ENCODE measurements around the gene ROR2.
A peak's percentile ranks its signal among the peaks of the same experiment; 100 is the strongest.

The ROR2 gene

DNA sequence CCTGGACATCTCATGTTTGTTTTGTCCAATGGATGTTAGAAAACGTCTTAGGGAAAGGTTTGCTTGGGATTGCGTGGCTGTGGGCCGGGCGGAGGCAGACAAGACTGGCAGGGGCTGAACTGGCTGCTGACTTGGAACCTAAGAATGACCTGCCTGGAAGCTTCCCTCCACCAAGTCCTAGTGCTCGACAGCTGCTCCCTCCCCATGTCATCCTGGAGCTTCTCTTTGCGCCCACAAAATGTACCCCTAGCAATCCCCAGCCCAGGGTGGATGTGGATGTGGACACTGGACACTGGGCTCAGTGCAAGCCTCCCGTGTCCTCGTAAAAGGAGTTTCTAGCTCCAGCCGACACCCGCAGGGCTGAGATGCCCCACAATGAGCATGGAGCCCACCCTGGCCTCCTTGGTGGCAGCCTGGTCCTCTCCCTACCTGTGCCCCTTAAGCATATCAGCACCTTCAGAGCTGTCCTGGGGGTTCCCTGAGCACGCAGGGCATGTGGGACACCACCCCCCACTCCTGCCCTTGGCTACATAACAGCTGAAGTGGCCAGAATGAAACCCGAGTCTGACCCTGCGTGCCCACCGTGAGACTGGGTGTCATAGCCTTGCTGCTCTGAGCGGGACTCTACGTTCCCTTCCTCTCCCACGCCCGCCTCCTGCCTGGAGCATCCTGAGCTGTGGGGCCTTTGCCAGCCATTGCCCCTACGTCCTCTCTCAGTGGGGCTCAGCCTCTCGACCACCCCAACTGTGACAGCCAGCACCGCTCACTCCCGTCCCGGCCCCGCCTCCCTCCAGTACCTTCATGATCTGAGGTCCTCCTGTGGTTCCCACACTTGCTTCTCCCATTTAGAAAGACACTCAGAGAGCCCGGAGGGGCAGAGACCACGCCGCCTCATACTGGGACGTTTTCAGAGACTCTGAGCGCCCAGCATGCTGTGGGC lies 180.8 kb downstream of the ROR2 start:
- no peak for DNase-seq (ENCODE audit: low read depth)
- no peak overlapping the region for H3K4me3 ChIP-seq (ENCODE audit: low read depth, low read length)

DNA sequence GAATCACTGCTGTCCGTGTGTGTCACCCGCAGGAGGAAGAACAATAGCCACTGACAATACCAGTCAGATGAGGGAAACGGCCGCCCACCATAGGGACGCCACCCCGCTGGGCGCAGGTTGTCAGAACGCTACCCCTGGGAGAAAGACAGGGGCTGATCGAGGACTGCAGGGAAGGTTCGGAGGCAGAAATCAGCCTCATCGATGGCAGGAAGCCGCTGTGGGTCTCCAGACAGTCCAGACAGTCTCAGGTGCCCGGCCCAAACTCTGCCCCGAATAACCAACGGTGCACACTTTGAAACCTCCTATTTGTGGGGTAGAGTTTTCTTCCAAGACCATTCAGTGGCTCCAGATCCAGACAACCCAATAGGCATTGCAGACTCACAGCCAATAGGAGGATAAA lies 181.5 kb downstream of the ROR2 start:
- H3K4me3 ChIP-seq (ENCODE audit: low read depth, low read length): no peak overlapping the region
- DNase-seq (ENCODE audit: low read depth): no peak

DNA sequence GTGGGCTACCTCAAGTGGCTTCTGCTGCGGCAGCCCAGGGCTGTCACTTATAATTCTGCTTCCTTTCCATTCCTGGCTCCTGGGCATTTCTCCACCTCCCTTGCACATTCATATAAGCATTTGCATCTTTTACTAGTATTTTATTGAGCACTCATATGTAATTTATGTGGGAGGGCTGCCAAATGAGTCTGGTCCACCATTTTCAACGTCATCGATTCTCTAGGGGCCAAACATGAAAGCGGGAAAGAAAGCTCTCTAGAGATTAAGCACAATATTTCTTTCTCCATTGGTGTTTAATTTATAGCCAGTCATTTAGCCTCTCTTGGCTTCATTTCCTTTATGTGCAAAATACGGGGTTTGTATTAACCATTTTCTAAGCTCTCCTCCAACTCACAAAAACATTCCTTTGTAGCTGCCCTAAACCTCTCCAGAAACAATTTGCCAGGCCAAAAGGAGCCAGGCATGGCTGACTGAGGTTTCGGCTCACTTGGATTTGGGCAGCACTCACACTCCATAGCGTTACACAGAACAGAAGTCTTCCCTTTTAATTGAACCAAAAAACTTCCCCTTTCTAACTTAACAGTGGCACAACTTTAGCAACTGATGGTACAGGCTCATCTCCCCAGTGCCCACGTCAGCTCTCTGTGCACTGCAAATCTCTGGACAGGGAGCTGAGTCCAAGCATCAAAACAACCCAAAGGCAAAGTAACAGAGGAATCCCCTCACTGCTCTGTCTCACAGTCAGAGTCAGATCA lies 183.5 kb downstream of the ROR2 start:
- no peak for DNase-seq (ENCODE audit: low read depth)
- H3K4me3 ChIP-seq (ENCODE audit: low read depth, low read length): no peak overlapping the region

DNA sequence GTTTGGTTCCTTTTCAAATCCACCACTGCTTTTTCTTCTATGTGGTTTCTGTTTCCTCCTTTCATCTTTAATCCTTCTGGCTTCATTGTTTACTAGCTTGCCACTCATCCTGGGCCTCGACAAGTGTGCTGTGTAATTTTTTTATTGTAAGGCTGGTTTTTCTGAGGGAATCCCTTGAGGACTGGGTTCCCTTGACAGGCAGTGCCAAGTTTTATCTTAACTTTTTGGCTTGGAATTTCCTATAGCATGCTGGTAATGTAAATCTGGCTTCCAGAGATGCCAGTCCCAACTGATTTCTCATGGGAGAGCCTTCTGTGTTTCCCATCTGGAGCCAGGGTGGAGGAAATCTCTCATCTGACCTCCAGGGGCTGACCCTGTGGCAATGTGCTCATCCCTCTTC lies 184.7 kb downstream of the ROR2 start:
- no peak for DNase-seq (ENCODE audit: low read depth)
- H3K4me3 ChIP-seq (ENCODE audit: low read depth, low read length): no peak overlapping the region

DNA sequence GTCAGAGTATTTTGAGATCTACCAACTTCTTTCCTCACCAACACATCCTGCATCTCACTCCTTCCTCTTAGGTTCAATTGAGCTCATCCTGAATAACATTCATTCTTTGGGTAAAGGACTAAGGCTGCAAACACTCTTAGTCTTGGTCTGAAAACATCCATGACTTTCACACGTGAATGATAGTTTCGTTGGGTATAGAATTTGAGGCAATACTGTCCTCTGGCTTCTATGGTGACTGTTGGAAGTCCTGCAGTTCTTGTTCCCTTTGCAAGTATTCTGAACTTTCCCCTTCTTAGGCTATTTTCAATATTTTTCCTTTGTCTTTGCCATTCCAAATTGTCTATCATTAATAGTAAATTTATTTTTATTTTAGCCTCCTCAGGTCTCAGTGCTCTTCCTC lies 185.4 kb downstream of the ROR2 start:
- H3K4me3 ChIP-seq (ENCODE audit: low read depth, low read length): no peak overlapping the region
- DNase-seq (ENCODE audit: low read depth): no peak

DNA sequence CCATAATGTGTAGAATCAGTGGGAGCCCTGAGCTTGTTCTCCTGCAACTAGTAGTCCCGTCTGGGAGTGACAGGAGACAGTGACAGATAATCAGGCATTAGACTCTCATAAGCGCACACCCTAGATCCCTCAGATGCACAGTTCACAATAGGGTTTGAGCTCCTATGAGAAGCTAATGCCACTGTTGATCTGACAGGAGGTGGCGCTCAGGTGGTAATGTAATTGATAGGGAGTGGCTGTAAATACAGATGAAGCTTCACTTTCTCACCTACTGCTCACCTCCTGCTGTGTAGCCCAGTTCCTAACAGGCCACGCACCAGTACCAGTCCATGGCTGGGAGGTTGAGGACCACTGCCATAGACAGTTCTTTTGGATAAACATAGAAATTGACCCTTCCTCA lies 188.7 kb downstream of the ROR2 start:
- no peak overlapping the region for H3K4me3 ChIP-seq (ENCODE audit: low read depth, low read length)
- no peak for DNase-seq (ENCODE audit: low read depth)

DNA sequence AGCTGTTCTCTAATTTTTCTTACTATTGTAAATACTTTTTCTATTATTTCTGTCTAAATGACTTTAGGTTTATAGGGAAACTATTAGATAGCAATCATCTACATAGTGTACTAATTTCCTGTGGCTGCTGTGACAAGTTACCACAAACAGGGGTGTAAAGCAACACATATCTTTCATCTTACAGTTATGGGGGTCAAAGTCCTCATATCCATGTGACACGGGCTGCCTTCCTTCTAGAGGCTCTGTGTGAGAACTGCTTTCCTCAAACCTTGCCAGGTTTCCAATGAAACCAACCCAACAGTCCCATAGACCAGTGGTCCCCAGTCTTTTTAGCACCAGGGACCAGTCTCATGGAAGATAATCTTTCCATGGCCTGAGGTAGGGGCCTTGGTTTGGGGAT lies 189.1 kb downstream of the ROR2 start:
- no peak overlapping the region for H3K4me3 ChIP-seq (ENCODE audit: low read depth, low read length)
- no peak for DNase-seq (ENCODE audit: low read depth)

DNA sequence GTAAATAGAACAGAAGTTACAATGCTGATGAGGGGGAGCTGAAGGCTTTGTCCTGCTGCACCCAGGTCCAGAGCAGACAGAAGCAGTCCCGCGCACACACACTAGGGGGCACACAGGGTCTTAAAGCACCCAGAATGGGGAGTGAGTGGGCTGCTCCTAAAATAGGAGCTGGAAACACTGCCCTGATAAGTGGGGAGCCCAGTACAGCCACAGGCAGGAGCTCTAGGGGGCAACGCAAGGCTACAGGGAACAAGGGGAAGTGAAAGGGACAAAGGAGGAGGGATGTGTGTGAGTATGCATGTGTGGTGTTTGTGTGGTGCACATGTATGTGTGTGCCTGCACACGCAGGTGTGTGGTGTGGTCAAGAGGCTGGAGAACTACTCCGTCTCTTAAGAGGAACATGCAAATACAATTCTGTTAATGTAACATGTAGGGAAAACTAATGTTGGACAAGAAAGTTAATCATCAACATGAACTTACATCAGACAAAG lies 191.5 kb downstream of the ROR2 start:
- no peak for DNase-seq (ENCODE audit: low read depth)
- H3K4me3 ChIP-seq (ENCODE audit: low read depth, low read length): no peak overlapping the region

DNA sequence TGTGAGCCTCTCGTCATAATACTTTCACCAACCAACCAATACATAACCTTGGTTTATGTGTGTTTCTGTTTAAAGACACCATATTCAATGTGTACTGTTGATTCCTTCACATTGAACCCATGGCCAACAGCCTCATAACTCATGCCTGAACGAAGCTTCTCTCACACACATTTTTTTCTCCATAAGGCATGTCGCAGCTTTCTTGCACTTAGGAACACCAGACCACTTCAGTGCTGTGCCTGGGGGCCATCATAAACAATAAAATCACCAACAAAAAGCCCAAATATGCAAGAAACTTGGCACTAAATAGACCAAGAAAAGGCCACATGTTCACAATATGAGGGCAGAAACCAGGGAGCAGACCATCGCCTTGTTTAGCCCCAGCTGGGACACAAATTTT lies 192.2 kb downstream of the ROR2 start:
- DNase-seq (ENCODE audit: low read depth): no peak
- H3K4me3 ChIP-seq (ENCODE audit: low read depth, low read length): no peak overlapping the region

DNA sequence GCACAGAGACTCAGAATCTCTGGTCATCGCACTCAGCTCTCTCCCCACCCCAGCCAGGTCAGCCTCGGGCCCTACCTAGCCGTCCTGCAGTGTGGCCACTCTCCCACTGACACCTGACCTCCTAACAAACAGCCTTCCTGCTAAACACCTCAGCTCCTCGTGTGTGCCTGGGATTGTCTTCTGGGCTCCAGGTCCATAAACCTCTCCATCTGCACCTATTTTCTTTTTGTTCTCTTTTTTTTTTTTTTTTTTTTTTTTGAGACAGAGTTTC lies 193.6 kb downstream of the ROR2 start:
- no peak for DNase-seq (ENCODE audit: low read depth)
- no peak overlapping the region for H3K4me3 ChIP-seq (ENCODE audit: low read depth, low read length)

DNA sequence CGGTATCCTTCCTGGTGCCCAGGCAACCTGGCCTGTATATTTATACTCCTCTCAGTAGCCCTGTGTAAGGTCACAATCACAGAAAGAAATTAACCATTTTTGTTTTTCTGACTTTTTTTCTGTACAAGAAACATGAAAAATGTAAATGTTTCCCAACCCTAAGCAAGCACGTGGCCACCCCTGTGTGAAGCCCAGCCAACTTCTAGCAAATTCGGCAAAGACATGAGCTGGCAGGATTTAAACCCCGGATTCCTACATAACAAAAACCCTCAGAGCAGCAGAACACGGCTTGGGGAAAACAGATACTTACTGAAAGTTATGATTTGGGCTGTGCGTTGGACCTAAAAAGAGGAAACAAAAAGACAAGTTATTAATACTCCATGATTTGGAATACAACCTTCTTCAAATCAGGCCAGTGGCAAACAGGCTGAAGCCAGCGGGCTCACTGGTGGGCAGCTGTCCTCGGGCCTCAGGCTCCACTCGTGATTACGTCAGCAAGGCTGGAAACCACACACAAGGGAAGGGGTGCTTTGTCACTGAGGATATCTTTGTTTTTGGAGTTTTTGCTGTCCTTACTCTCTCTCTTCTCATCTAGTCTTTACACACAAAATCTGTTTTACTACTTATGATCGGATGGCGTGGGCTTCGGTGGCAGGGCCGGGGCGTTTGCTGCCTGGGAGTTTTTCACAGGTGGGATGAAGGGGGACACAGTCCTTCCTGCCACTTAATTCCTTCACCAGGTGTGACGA lies 194.1 kb downstream of the ROR2 start:
- H3K4me3 ChIP-seq (ENCODE audit: low read depth, low read length): no peak overlapping the region
- DNase-seq (ENCODE audit: low read depth): no peak

DNA sequence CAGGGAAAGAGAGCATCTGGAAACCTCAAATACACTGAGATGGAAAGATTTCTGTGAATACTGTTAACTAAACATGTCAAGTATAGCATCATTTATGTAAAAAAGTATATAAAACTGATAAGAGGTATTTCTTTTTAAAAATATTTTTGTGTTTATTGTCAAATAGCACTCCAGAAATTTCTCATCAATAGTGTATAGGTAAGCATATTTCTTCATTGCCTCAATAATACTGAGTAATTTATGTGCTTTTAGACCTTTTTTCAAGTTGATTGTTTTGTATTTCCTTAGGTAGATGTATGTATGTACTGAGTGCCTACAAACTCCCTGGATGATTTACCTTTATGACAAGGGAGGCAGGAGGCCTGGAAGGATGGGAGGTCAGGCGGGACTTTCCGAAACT lies 196.3 kb downstream of the ROR2 start:
- no peak overlapping the region for H3K4me3 ChIP-seq (ENCODE audit: low read depth, low read length)
- no peak for DNase-seq (ENCODE audit: low read depth)

DNA sequence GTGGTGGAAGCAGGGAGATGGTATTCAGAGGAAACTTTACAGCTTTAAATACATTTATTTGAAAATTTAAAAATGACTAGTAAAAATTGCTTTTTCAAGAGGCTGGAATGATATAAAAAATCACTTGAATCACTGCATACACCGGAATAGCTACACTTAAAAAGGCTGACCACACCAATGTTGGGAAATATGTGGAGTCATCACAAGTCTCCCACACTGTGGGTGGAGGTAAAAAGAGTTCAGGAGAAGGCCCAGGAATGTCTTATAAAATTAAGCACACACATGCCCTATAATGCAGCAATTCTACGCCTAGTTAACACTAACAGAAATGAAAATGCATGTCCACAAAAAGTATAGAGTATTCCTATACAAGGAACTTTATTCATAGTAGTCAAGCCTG lies 198.1 kb downstream of the ROR2 start:
- H3K4me3 ChIP-seq (ENCODE audit: low read depth, low read length): no peak overlapping the region
- no peak for DNase-seq (ENCODE audit: low read depth)

DNA sequence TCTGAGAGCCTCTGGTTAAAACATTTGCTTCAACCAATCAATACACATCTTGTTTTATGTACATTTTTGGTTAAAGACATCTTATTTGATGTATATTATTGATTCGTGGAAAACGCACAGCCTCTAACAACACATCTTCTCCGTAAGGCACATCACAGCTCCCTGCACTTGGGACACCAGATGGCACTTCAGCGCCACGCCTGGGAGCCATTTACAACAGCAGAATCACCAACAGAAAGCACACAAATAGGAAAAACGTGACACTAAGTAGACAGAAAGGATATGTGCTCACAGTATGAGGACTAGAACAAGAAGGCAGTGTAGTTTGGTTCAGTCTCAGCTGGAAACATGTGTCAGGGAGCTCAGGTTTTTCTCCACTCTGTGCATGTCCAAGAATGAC lies 199.7 kb downstream of the ROR2 start:
- no peak for DNase-seq (ENCODE audit: low read depth)
- H3K4me3 ChIP-seq (ENCODE audit: low read depth, low read length): no peak overlapping the region

DNA sequence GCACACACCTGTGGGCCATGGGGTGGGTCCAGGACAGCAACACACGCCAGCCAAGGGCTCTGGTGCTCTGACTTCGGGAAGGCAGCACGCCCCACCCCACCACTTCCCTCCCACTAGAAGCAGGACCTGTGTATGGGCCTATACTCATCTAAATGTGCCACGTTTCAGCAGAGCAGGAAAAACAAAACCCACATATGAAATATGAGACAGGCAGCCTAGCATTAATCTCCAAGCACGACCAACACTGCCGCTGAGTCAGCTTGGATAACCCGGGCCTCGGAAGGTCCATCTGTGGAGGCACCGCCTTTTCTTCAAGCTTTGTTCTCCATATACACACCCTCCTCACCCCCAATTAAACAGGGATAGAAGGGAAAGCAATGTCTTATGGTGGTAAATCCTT lies 203.1 kb downstream of the ROR2 start:
- DNase-seq (ENCODE audit: low read depth): peak; percentile 6
- H3K4me3 ChIP-seq (ENCODE audit: low read depth, low read length): no peak overlapping the region

DNA sequence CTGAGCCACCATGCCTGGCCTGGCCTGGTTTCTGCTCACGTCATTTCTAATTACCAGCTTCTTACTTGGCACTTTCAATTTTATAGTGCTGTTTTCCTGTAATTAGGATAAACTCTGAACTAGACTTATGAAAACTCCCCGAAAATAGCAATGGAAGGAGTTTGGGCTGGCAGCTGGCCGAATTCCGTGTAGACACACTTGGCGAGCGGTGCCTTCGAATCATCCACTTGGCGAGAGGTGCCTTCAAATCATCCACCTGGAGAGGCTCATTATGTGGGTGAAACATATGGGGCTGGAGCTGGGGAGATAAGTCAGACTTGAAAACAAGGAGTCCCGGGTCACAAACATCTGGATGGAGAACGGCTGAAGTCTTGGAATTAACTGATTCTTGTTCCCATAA lies 203.7 kb downstream of the ROR2 start:
- no peak overlapping the region for H3K4me3 ChIP-seq (ENCODE audit: low read depth, low read length)
- no peak for DNase-seq (ENCODE audit: low read depth)

DNA sequence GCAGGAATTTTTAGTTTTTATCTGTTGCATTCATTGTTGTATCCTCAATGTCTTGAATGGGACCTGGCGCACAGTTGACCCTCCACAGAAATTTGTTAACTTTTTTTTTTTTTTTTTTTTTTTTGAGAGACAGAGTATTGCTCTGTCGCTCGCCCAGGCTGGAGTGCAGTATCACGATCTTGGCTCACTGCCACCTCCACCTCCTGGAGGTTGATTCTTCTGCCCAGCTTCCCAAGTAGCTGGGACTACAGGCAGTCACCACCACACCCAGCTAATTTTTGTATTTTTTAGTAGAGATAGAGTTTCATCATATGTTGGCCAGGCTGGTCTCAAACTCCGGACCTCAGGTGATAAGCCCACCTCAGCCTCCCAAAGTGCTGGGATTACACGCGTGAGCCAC lies 205.9 kb downstream of the ROR2 start:
- H3K4me3 ChIP-seq (ENCODE audit: low read depth, low read length): no peak overlapping the region
- no peak for DNase-seq (ENCODE audit: low read depth)

DNA sequence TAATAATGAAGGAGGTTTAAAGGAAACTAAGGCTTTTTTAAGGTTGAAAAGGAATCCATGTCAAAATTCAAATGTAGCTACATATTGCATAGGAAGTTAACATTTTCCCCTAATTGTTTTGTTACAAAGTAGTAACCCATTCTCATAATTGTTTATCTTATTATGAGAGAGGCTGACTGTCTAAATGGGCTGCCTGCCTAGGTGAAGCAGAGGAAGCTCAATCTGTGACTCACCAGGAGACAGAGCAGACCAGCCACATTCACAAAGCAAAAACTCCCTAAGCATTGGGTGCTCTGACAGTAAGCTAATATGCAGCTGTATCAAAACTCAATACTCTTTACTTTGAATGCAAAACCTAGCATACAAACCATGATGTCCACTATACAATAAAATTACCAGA lies 208.5 kb downstream of the ROR2 start:
- no peak overlapping the region for H3K4me3 ChIP-seq (ENCODE audit: low read depth, low read length)
- DNase-seq (ENCODE audit: low read depth): peak; percentile 13

DNA sequence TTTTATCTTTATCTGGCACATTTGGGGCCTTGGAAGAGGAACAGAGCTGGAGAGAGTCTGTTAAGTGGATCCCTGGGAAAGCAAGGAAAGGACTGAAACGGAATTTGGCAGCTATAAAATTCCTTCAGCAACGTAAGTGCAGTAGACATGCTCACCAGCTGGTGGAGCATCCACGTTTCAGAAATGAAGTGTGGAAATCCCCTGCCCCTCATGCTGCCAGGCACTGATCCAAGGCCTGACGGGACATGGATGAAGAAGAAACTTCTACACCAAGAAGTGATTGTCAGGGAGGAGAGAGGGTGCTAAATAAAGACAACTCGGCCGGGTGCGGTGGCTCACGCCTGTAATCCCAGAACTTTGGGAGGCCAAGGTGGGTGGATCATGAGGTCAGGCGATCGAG lies 209.3 kb downstream of the ROR2 start:
- peak; percentile 17 for DNase-seq (ENCODE audit: low read depth)
- no peak overlapping the region for H3K4me3 ChIP-seq (ENCODE audit: low read depth, low read length)

DNA sequence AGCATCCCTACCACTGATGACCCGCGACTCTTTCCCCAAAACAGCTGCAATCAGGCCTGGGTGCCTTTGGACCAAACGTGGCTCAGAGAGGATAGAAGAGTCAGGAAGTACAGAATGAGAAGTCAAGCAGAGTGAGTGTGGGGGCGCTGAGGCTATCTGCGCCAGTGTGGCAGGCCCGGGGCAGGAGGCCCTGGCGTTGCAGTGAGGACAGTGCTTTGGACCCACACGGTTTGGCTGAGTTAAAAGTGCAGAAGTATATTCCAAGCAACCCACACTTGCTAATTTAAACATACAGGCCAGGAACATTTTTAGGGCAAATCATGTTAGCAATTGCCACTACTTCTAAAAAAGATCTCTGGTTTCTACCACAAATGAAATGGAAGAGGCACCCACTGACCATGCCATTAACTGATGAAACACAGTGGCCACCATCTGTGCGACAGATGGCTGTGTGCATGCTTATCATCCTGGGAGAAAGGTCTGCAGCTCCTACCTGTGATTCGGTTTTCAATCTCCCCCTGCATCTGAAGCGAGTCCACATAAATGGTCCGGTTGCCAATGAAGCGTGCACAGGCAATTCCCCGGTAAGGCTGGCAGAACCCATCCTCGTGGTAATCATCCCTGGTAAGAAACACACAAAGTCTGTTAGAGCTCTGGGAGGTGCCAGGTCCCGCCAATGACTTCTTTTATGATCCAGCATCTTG lies 213.0 kb downstream of the ROR2 start:
- H3K4me3 ChIP-seq (ENCODE audit: low read depth, low read length): no peak overlapping the region
- DNase-seq (ENCODE audit: low read depth): no peak
